ENCODE results near the gene STK32C. TPM values are rescaled to one million over a fixed set of nuclear protein-coding genes. Genes with fewer than 3 reads are reported as not detected.

Gene STK32C
- total RNA-seq, 2 donors from 2014 or later, result 0.78 to 4.0 TPM

- H3K4me1 ChIP-seq, result no peaks in the 10 kb centered on the region
- 81 to 82% methylated on average over 6 to 17 of the region's 17 CpGs for WGBS, 2 donors
- H3K27me3 ChIP-seq, result no peaks in the 10 kb centered on the region
- H3K4me3 ChIP-seq, result no peak overlapping the region
- DNase-seq (no peak), ATAC-seq (no peak)
- TF ChIP-seq POLR2A (IDR thresholded peaks at IDR 0.05) (no peak), CTCF (IDR thresholded peaks at IDR 0.05) (no peak)
- H3K36me3 ChIP-seq (replicated peaks in 1 of 2; ENCODE audit: insufficient read depth in 1 of 2, low read depth in 2 of 2), result no peaks in the 10 kb centered on the region
- no peak overlapping the region for H3K27ac ChIP-seq
- intact Hi-C loops (cut with DNase I), result no loop called here
- H3K9me3 ChIP-seq, result no peaks in the 10 kb centered on the region
These were observed 99.2 kb downstream of the STK32C start for GRCh38 chr10:132208462-132209050.

- H3K36me3 ChIP-seq (replicated peaks in 1 of 2; ENCODE audit: insufficient read depth in 1 of 2, low read depth in 2 of 2), result no peaks in the 10 kb centered on the region
- DNase-seq, result no peak
- no peak overlapping the region for H3K27ac ChIP-seq
- H3K27me3 ChIP-seq, result no peaks in the 10 kb centered on the region
- H3K4me1 ChIP-seq, result no peaks in the 10 kb centered on the region
- intact Hi-C loops (cut with DNase I), result no loop called here
- no peak for ATAC-seq
- H3K4me3 ChIP-seq, result no peak overlapping the region
- H3K9me3 ChIP-seq, result no peaks in the 10 kb centered on the region
- 77 to 87% methylated on average over 10 to 48 of the region's 48 CpGs for WGBS, 2 donors
- no peak for TF ChIP-seq POLR2A (IDR thresholded peaks at IDR 0.05)
- TF ChIP-seq CTCF (IDR thresholded peaks at IDR 0.05), result no peak
These were observed 100.0 kb downstream of the STK32C start for GRCh38 chr10:132207536-132208461.

- ATAC-seq (no peak), DNase-seq (no peak)
- H3K4me1 ChIP-seq, result no peaks in the 10 kb centered on the region
- WGBS, 2 donors, result 69 to 81% methylated on average over 9 to 29 of the region's 29 CpGs
- no peaks in the 10 kb centered on the region for H3K27me3 ChIP-seq
- H3K9me3 ChIP-seq, result no peaks in the 10 kb centered on the region
- H3K27ac ChIP-seq, result no peak overlapping the region
- no peak for TF ChIP-seq CTCF (IDR thresholded peaks at IDR 0.05)
- no peak for TF ChIP-seq POLR2A (IDR thresholded peaks at IDR 0.05)
- H3K4me3 ChIP-seq, result no peak overlapping the region
- intact Hi-C loops (cut with DNase I), result no loop called here
- no peaks in the 10 kb centered on the region for H3K36me3 ChIP-seq (replicated peaks in 1 of 2; ENCODE audit: insufficient read depth in 1 of 2, low read depth in 2 of 2)
These were observed 100.8 kb downstream of the STK32C start for GRCh38 chr10:132206806-132207535.

DNA sequence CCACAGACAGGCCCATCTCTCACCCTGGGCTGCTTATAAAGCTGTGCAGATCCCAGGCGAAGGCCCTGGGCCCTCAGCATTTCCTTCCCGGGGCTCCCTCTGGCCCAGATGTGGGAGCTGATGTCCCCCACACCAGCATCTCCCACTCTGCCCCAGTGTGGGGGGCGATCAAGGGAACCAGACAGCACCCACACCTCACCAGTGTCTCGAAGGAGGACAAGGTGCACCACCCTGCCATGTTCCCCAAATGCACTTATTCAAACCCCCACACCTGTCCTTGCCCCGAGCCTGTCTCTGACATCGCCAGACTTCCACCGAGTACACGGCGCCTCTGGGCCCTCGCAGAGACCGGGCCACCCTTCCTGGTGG lies 101.4 kb downstream of the STK32C start:
- no peaks in the 10 kb centered on the region for H3K9me3 ChIP-seq
- intact Hi-C loops (cut with DNase I), result no loop called here
- H3K36me3 ChIP-seq (replicated peaks in 1 of 2; ENCODE audit: insufficient read depth in 1 of 2, low read depth in 2 of 2), result no peaks in the 10 kb centered on the region
- no peak for TF ChIP-seq CTCF (IDR thresholded peaks at IDR 0.05)
- no peak for TF ChIP-seq POLR2A (IDR thresholded peaks at IDR 0.05)
- WGBS, 2 donors, result 82 to 85% methylated on average over 10 to 11 of the region's 11 CpGs
- no peaks in the 10 kb centered on the region for H3K27me3 ChIP-seq
- H3K27ac ChIP-seq, result no peak overlapping the region
- no peak for DNase-seq
- H3K4me3 ChIP-seq, result no peak overlapping the region
- ATAC-seq, result no peak
- H3K4me1 ChIP-seq, result no peaks in the 10 kb centered on the region

All from body of pancreas (tissue), 4 donors.